Fibroblast of skin of right biceps (primary cell): ENCODE results near the gene USP25.
A peak's percentile ranks its signal among the peaks of the same experiment; 100 is the strongest.

Source experiments
- DNase-seq: peaks from one replicate; pipeline ENCODE4 v3.0.0-alpha.2; 2013

USP25 gene

GRCh38 chr21:15820852-15821379 lies 91.1 kb downstream of the USP25 start:
- DNase-seq = peak; percentile 58

- no peak for DNase-seq
Observed at GRCh38 chr21:15823486-15824150, 93.8 kb downstream of the USP25 start.

- no peak for DNase-seq
Observed at GRCh38 chr21:15825700-15826099, 95.9 kb downstream of the USP25 start.

- peak; percentile 55 for DNase-seq
Observed at GRCh38 chr21:15826147-15826780, 96.5 kb downstream of the USP25 start.

- no peak for DNase-seq
Observed at GRCh38 chr21:15826908-15827601, 97.3 kb downstream of the USP25 start.

GRCh38 chr21:15831497-15831896 lies 101.7 kb downstream of the USP25 start:
- no peak for DNase-seq

- peak; percentile 41 for DNase-seq
Observed at GRCh38 chr21:15837645-15838044, 107.9 kb downstream of the USP25 start.

- no peak for DNase-seq
Observed at GRCh38 chr21:15839026-15839425, 109.2 kb downstream of the USP25 start.

GRCh38 chr21:15839601-15840000 lies 109.8 kb downstream of the USP25 start:
- DNase-seq = peak; percentile 45

GRCh38 chr21:15840406-15840805 lies 110.6 kb downstream of the USP25 start:
- DNase-seq = peak; percentile 19

- peak; percentile 89 for DNase-seq
Observed at GRCh38 chr21:15841856-15842564, 112.2 kb downstream of the USP25 start.

GRCh38 chr21:15842565-15842880 lies 112.7 kb downstream of the USP25 start:
- no peak for DNase-seq

- DNase-seq = no peak
Observed at GRCh38 chr21:15843766-15844165, 114.0 kb downstream of the USP25 start.

- peak; percentile 49 for DNase-seq
Observed at GRCh38 chr21:15848634-15849560, 119.1 kb downstream of the USP25 start.

- DNase-seq = no peak
Observed at GRCh38 chr21:15849927-15850326, 120.1 kb downstream of the USP25 start.

- DNase-seq = peak; percentile 60
Observed at GRCh38 chr21:15850645-15851044, 120.9 kb downstream of the USP25 start.

GRCh38 chr21:15852146-15852545 lies 122.4 kb downstream of the USP25 start:
- no peak for DNase-seq

- no peak for DNase-seq
Observed at GRCh38 chr21:15853126-15853525, 123.3 kb downstream of the USP25 start.

GRCh38 chr21:15856813-15857212 lies 127.0 kb downstream of the USP25 start:
- no peak for DNase-seq

- DNase-seq = no peak
Observed at GRCh38 chr21:15857740-15858139, 128.0 kb downstream of the USP25 start.

- DNase-seq = no peak
Observed at GRCh38 chr21:15860541-15860940, 130.8 kb downstream of the USP25 start.

GRCh38 chr21:15868940-15869339 lies 139.2 kb downstream of the USP25 start:
- no peak for DNase-seq
